H1 (cell line): ENCODE data around the gene DNAJB1. TPM values are rescaled to one million over a fixed set of nuclear protein-coding genes. Genes with fewer than 3 reads are reported as not detected.

ENCODE experiments used
- CTCF ChIA-PET: fragments of 300-600 bp; sonication (Branson Sonifier 250); formaldehyde crosslinking; loops from one replicate; lab custom pipeline; 2021; ENCODE audit not compliant: partially characterized antibody; lab: Charles Lee
- POLR2A ChIA-PET: fragments of 300-600 bp; sonication (Branson Sonifier 250); formaldehyde crosslinking; loops from one replicate; lab custom pipeline; 2021; ENCODE audit warnings: inconsistent platforms; ENCODE audit not compliant: partially characterized antibody; lab: Charles Lee
- DNase-seq, 2 experiments: peaks; one replicate each; pipeline versions ENCODE4 v3.0.0 to v3.0.0-alpha.2; 2010 to 2022; ENCODE audit warnings: low spot score in 2 of 2, low read depth in 1 of 2, mixed read lengths in 1 of 2
- FAIRE-seq: peaks from 2 replicates; lab custom pipeline; 2011; peaks lifted over from hg19 to GRCh38; lab: Jason Lieb, UNC
- H2AFZ ChIP-seq: 2 replicates; pipeline ENCODE4 v1.8.1; 2012; ENCODE audit warnings: low read length, inconsistent platforms
- H2AK5ac ChIP-seq: 2 replicates; pipeline ENCODE4 v1.6.1; 2013; ENCODE audit warnings: low read depth, low read length
- H2BK120ac ChIP-seq: replicated peaks from 2 replicates; pipeline ENCODE3; 2013; ENCODE audit warnings: low read depth, low read length, inconsistent platforms
- H2BK12ac ChIP-seq: 2 replicates; pipeline ENCODE4 v1.6.1; 2013; ENCODE audit warnings: low read depth, low read length
- H2BK15ac ChIP-seq: 2 replicates; pipeline ENCODE4 v1.6.1; 2013; ENCODE audit warnings: low read length
- H2BK20ac ChIP-seq: 2 replicates; pipeline ENCODE4 v1.6.1; 2013; ENCODE audit warnings: low read length
- H2BK5ac ChIP-seq: 2 replicates; pipeline ENCODE4 v1.6.1; 2013; ENCODE audit warnings: low read depth, low read length
- H3K14ac ChIP-seq: 2 replicates; pipeline ENCODE4 v1.6.1; 2013; ENCODE audit warnings: inconsistent platforms; ENCODE audit not compliant: insufficient read length
- H3K18ac ChIP-seq: 2 replicates; pipeline ENCODE4 v1.6.1; 2013; ENCODE audit warnings: low read length; ENCODE audit errors: extremely low read depth
- H3K23ac ChIP-seq: 2 replicates; pipeline ENCODE4 v1.6.1; 2013; ENCODE audit warnings: inconsistent platforms; ENCODE audit not compliant: insufficient read length
- H3K23me2 ChIP-seq: 2 replicates; pipeline ENCODE4 v1.6.1; 2013; ENCODE audit warnings: low read depth, low read length
- H3K27ac ChIP-seq: 2 replicates; pipeline ENCODE4 v1.6.1; 2011; ENCODE audit warnings: low read depth, low read length, inconsistent platforms
- H3K27me3 ChIP-seq, 4 experiments: replicated peaks in 1 of 4; 1 replicate in 1 of 4; 2 replicates in 3 of 4; pipeline versions ENCODE4 v1.6.1 to v1.8.1; 2011 to 2013; ENCODE audit warnings: low read length in 3 of 4, mild to moderate bottlenecking in 3 of 4, inconsistent platforms in 2 of 4, mixed read lengths in 2 of 4, moderate library complexity in 1 of 4; ENCODE audit not compliant: control insufficient read depth in 3 of 4, insufficient read depth in 3 of 4; ENCODE audit errors: extremely low read depth in 1 of 4
- H3K36me3 ChIP-seq, 4 experiments: 2 replicates each; pipeline versions ENCODE4 v1.6.1 to v1.8.1; 2011 to 2013; ENCODE audit warnings: mild to moderate bottlenecking in 4 of 4, low read length in 3 of 4, moderate library complexity in 2 of 4, control low read depth in 1 of 4, inconsistent platforms in 1 of 4; ENCODE audit not compliant: insufficient read depth in 4 of 4, control insufficient read depth in 2 of 4
- H3K4ac ChIP-seq: replicated peaks from 2 replicates; pipeline ENCODE3; 2013; ENCODE audit warnings: low read length, low read depth, mixed read lengths, inconsistent platforms; ENCODE audit not compliant: insufficient read length
- H3K4me1 ChIP-seq, 4 experiments: replicated peaks in 1 of 4; 1 replicate in 1 of 4; 2 replicates in 3 of 4; pipeline versions ENCODE4 v1.6.1 to v1.8.1; 2011 to 2013; ENCODE audit warnings: low read length in 3 of 4, inconsistent platforms in 2 of 4, mixed read lengths in 1 of 4; ENCODE audit not compliant: insufficient read depth in 4 of 4, control insufficient read depth in 3 of 4
- H3K4me2 ChIP-seq, 2 experiments: 2 replicates each; pipeline versions ENCODE4 v1.6.1 to v1.8.1; 2011 to 2013; ENCODE audit warnings: low read depth in 2 of 2, low read length in 2 of 2, control low read depth in 1 of 2, inconsistent platforms in 1 of 2, mild to moderate bottlenecking in 1 of 2; ENCODE audit not compliant: insufficient read depth in 1 of 2
- H3K4me3 ChIP-seq, 4 experiments: fragments of 200-600, 300-600 bp in 1 of 4; sonication (generic), shearing (Covaris generic), sonication (Bioruptor Twin) in 1 of 4; 2 replicates each; pipeline versions ENCODE4 v1.5.1 to v1.8.1; 2011 to 2016; ENCODE audit warnings: low read length in 4 of 4, low read depth in 3 of 4, control low read depth in 2 of 4, inconsistent platforms in 2 of 4, mild to moderate bottlenecking in 2 of 4, mixed read lengths in 1 of 4, moderate library complexity in 1 of 4; ENCODE audit not compliant: insufficient read depth in 2 of 4; ENCODE audit errors: extremely low read depth in 1 of 4
- H3K56ac ChIP-seq: replicated peaks from 2 replicates; pipeline ENCODE3; 2013; ENCODE audit warnings: low read depth, mild to moderate bottlenecking, mixed read lengths, low read length, inconsistent platforms; ENCODE audit not compliant: insufficient read length
- H3K79me1 ChIP-seq: 2 replicates; pipeline ENCODE4 v1.6.1; 2013; ENCODE audit warnings: low read depth, low read length, control low read depth
- H3K79me2 ChIP-seq, 2 experiments: 2 replicates each; pipeline versions ENCODE4 v1.6.1 to v1.8.1; 2012 to 2013; ENCODE audit warnings: low read length in 2 of 2, mild to moderate bottlenecking in 2 of 2, inconsistent platforms in 1 of 2; ENCODE audit not compliant: insufficient read depth in 2 of 2, control insufficient read depth in 1 of 2
- H3K9ac ChIP-seq, 4 experiments: replicated peaks in 1 of 4; 1 replicate in 1 of 4; 2 replicates in 3 of 4; pipeline versions ENCODE4 v1.6.1 to v1.8.1; 2011 to 2013; ENCODE audit warnings: low read depth in 3 of 4, low read length in 3 of 4, control low read depth in 2 of 4, mild to moderate bottlenecking in 2 of 4, moderate library complexity in 2 of 4, inconsistent platforms in 1 of 4; ENCODE audit errors: extremely low read depth in 1 of 4
- H3K9me3 ChIP-seq, 2 experiments: 2 replicates each; pipeline versions ENCODE4 v1.6.1 to v1.8.1; 2012 to 2013; ENCODE audit warnings: mild to moderate bottlenecking in 2 of 2, moderate library complexity in 2 of 2, control low read depth in 1 of 2, inconsistent platforms in 1 of 2, low read depth in 1 of 2, low read length in 1 of 2, mixed read lengths in 1 of 2; ENCODE audit not compliant: insufficient read depth in 2 of 2
- H4K20me1 ChIP-seq, 2 experiments: replicated peaks in 1 of 2; 2 replicates each; pipeline versions ENCODE3 to v1.8.1; 2011 to 2013; ENCODE audit warnings: inconsistent platforms in 2 of 2, low read length in 2 of 2, mild to moderate bottlenecking in 1 of 2; ENCODE audit not compliant: insufficient read depth in 2 of 2, control insufficient read depth in 1 of 2
- H4K5ac ChIP-seq: 2 replicates; pipeline ENCODE4 v1.6.1; 2013; ENCODE audit warnings: low read length, low read depth, mixed read lengths, inconsistent platforms; ENCODE audit not compliant: insufficient read length
- H4K8ac ChIP-seq: 2 replicates; pipeline ENCODE4 v1.8.0; 2013; ENCODE audit warnings: mild to moderate bottlenecking, moderate library complexity, low read length, inconsistent platforms; ENCODE audit not compliant: insufficient read depth; ENCODE audit errors: extremely low read depth
- H4K91ac ChIP-seq: replicated peaks from 2 replicates; pipeline ENCODE3; 2013; ENCODE audit warnings: low read length, mixed read lengths, inconsistent platforms; ENCODE audit not compliant: insufficient read length
- HDAC2 ChIP-seq, 2 experiments: fragments of 300-600 bp in 1 of 2; sonication (generic) in 1 of 2; IDR thresholded peaks; 2 replicates each; pipeline ENCODE4 v1.6.1; 2011 to 2012; ENCODE audit warnings: low read depth in 2 of 2, low read length in 2 of 2, mild to moderate bottlenecking in 2 of 2, moderate library complexity in 2 of 2, borderline replicate concordance in 1 of 2, inconsistent platforms in 1 of 2
- HDAC6 ChIP-seq: IDR thresholded peaks from one replicate; pipeline ENCODE4 v1.7.1; 2012; ENCODE audit warnings: low read depth, mild to moderate bottlenecking, inconsistent platforms, low read length, moderate library complexity
- PHF8 ChIP-seq: fragments of 200-600 bp; sonication (generic); conservative IDR thresholded peaks from 2 replicates; pipeline ENCODE4 v1.7.1; 2012; ENCODE audit warnings: low read depth, mild to moderate bottlenecking, inconsistent platforms, low read length, moderate library complexity
- POLR2AphosphoS5 ChIP-seq: IDR thresholded peaks from 2 replicates; pipeline ENCODE4 v1.6.1; 2011; ENCODE audit warnings: low read depth, low read length
- SIN3A ChIP-seq, 2 experiments: IDR thresholded peaks in 1 of 2; conservative IDR thresholded peaks in 1 of 2; 2 replicates each; pipeline ENCODE4 v1.6.1; 2011 to 2012; ENCODE audit warnings: low read length in 2 of 2, improper control_type of control experiment in 1 of 2, low read depth in 1 of 2, mild to moderate bottlenecking in 1 of 2
- WGBS, 2 experiments: shearing (Covaris generic) in 1 of 2; methylation state at CpG; one replicate each; pipeline versions ENCODE4 v1.1.6 to v1.1.7; 2013 to 2015; ENCODE audit warnings: low lambda C conversion rate in 2 of 2, mixed read lengths in 2 of 2, inconsistent platforms in 1 of 2, low coverage in 1 of 2, missing lambda C conversion rate in 1 of 2; ENCODE audit not compliant: insufficient replicate concordance in 2 of 2, insufficient coverage in 1 of 2, insufficient read length in 1 of 2; ENCODE audit errors: extremely low coverage in 1 of 2, missing lambda C conversion rate in 1 of 2; 5-methylcytosine and 5-hydroxymethylcytosine counted together
- long read RNA-seq, 2 experiments: library from RNA in 1 of 2; library from capped mRNA in 1 of 2; stranded (forward); transcript quantifications; one replicate each; pipeline ENCODE4 v2.0.0, GENCODE V29; 2021; ENCODE audit warnings: inconsistent platforms in 1 of 2
- polyA minus RNA-seq, 3 experiments: library from RNA; depleted of rRNA, polyadenylated mRNA; stranded (reverse); fragments of >200 nt; gene quantifications; 1 replicate in 2 of 3; 2 replicates in 1 of 3; pipeline ENCODE4 v1.2.3, GENCODE V29; 2011
- polyA plus RNA-seq, 7 experiments: library from polyadenylated mRNA; depleted of rRNA in 3 of 7; stranded (reverse) in 5 of 7; unstranded in 2 of 7; fragments of >200 nt in 5 of 7; fragments of 200-250 nt in 2 of 7; gene quantifications; 1 replicate in 5 of 7; 2 replicates in 1 of 7; 4 replicates in 1 of 7; pipeline versions ENCODE4 v1.2.1 to v1.2.3, GENCODE V29; 2011 to 2013; ENCODE audit warnings: missing spikeins in 2 of 7, mixed read lengths in 2 of 7
- total RNA-seq: library from RNA; stranded (reverse); fragmentation: NEBNext Ultra II Directional; extraction: Animal tissue kit (Norgen Biotek cat#: 25700); gene quantifications from 2 replicates; pipeline ENCODE4 v1.2.1, GENCODE V29; 2021
- TF ChIP-seq, protein P1 (sequence below): IDR thresholded peaks from 2 replicates; pipeline ENCODE4 v1.6.1; 2011; ENCODE audit warnings: low read depth, mild to moderate bottlenecking, low read length; ENCODE audit not compliant: insufficient read depth

The DNAJB1 gene
- total RNA-seq, result 62.6 and 62.9 TPM in 2 replicates
- 51.7 and 64.3 TPM in 2 replicates for polyA plus RNA-seq (2011; rRNA removed)
- polyA plus RNA-seq (2011; cell fraction: cytosol; rRNA removed), result 47.3 TPM
- 42.9 TPM for polyA plus RNA-seq (2011; cell fraction: nucleus; rRNA removed)
- polyA plus RNA-seq (2012, experiment 1 of 2), result 50.1 to 59.1 TPM (median 56.6 TPM) in 4 replicates
- 62.1 TPM for polyA plus RNA-seq (2012, experiment 2 of 2)
- 29.4 TPM for polyA plus RNA-seq (2013, experiment 1 of 2)
- 31.6 TPM for polyA plus RNA-seq (2013, experiment 2 of 2)
- polyA minus RNA-seq (2011; rRNA and poly(A)+ RNA removed), result 52.8 and 55.7 TPM in 2 replicates
- polyA minus RNA-seq (2011; cell fraction: cytosol; rRNA and poly(A)+ RNA removed), result 23.5 TPM
- polyA minus RNA-seq (2011; cell fraction: nucleus; rRNA and poly(A)+ RNA removed), result 28.5 TPM
- long read RNA-seq, experiment 1, transcript DNAJB1-201 (3 exons, 2,264 nt), result major isoform, 33 of 71 reads
- long read RNA-seq, experiment 1, partial matches to known transcripts, result 8 of 71 reads
- long read RNA-seq, experiment 1, other reads (novel, unspliced or antisense), result 26 of 71 reads
- long read RNA-seq, experiment 2, transcript DNAJB1-201 (3 exons, 2,264 nt), result major isoform, 61 of 66 reads
- long read RNA-seq, experiment 2, partial matches to known transcripts, result 4 of 66 reads
- long read RNA-seq, experiment 2, other reads (novel, unspliced or antisense), result 1 of 66 reads

DNA sequence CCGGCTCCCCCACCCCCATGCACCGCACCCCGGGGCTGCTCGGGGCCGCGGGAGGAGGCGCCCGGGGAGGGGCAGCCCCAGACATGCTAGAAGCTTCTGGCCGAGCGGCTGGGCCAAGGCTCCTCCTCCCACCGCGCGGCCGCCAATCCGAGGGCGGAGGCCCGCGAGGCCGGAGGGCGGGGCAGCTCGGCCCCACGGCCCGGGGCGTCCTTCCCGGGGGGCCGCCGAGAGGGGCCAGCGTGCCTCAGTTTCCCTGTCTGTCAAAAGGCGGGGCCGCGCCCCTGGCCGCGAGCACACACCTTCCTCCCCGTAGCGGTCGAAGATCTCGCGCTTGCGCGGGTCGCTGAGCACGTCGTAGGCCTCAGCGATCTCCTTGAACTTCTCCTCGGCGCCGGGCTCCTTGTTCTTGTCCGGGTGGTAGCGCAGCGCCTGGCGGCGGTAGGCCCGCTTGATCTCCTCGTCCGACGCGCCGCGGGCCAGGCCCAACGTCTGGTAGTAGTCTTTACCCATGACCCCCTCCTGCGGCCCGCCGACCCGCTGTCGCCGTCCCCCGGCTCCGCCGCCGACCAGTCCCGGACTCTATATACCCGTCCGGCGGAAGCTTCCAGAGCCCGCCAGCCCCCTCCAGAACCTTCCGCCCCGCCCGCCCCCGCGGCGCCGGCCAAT lies at the start of gene DNAJB1:
DNAJB1 (minus strand) TSS at position 558 of the 666 bp plus-strand sequence; CDS start at position 510, 48 bp downstream.
- POLR2A ChIA-PET, result interaction anchor here (0.6 to 3.8 kb wide), 16 partner anchors 9 to 1359 kb away, joined by 3 to 30 read pairs (median 4); partner anchors contain the start of genes GIPC1 and TECR
- 4% methylated on average over 37 of the region's 82 CpGs; no CpG with 5 or more reads in 1 of the 2 experiments for WGBS, 2 experiments
- Histone ChIP-seq H3K79me1 (peaks cover 14% of the 10 kb centered on the region), H3K9ac (peak within 1 kb of the TSS; percentile 70 to 88 (median 84)), H4K91ac (peak within 1 kb of the TSS; percentile 91), H3K4ac (peak within 1 kb of the TSS; percentile 38), H4K20me1 (peaks cover 7 to 24% of the 10 kb centered on the region in 2 experiments), H3K79me2 (peaks cover 7 to 24% of the 10 kb centered on the region in 2 experiments; a peak in 3 of 4 replicates), H2BK15ac (peak within 1 kb of the TSS; percentile 46; the same call in 1 of the 2 replicates), H3K18ac (peak within 1 kb of the TSS; percentile 93), H2AFZ (no peak within 1 kb of the TSS), H3K4me2 (peak within 1 kb of the TSS; percentile 78 to 96), H3K23ac (no peak within 1 kb of the TSS), H3K56ac (peak within 1 kb of the TSS; percentile 95), H3K23me2 (peaks cover 3% of the 10 kb centered on the region; the same call in 1 of the 2 replicates), H3K4me1 (peaks cover 0 to 8% (median 4%) of the 10 kb centered on the region in 4 experiments; a peak in 3 of 7 replicates), H2BK5ac (peak within 1 kb of the TSS; percentile 96; the same call in 1 of the 2 replicates), H4K8ac (peak within 1 kb of the TSS; percentile 59), H3K4me3 (peak within 1 kb of the TSS; percentile 76 to 95 (median 88)), H2BK120ac (peak within 1 kb of the TSS; percentile 83), H3K27me3 (no peaks in the 10 kb centered on the region), H2BK12ac (0 out of 2 replicates have a peak within 1 kb of the TSS, but pooled peaks have one; percentile 50), H3K36me3 (peaks cover 10 to 28% (median 17%) of the 10 kb centered on the region in 4 experiments), H4K5ac (peak within 1 kb of the TSS; percentile 92), H2AK5ac (no peak within 1 kb of the TSS), H3K14ac (peak within 1 kb of the TSS; percentile 82), H2BK20ac (no peak within 1 kb of the TSS), H3K27ac (peak within 1 kb of the TSS; percentile 82), H3K9me3 (no peaks in the 10 kb centered on the region)
- DNase-seq, result peak in 1 of 2 experiments; percentile 80
- CTCF ChIA-PET, result interaction anchor here (0.7 to 1.8 kb wide), 3 partner anchors 37 to 45 kb away, joined by 3 to 6 read pairs (median 3); no protein-coding TSS in a partner anchor
- FAIRE-seq, result no peak
- TF ChIP-seq PHF8 (peak; percentile 98), HDAC2 (IDR thresholded peaks at IDR 0.05; ENCODE audit: borderline replicate concordance in 1 of 2, low read depth in 2 of 2, low read length in 2 of 2) (peak in 1 of 2 experiments; percentile 89; a peak in 1 of 4 replicates), HDAC6 (no peak), SIN3A (conservative IDR thresholded peaks at IDR 0.05 in 1 of 2, IDR thresholded peaks at IDR 0.05 in 1 of 2; ENCODE audit: low read depth in 1 of 2, low read length in 2 of 2) (peak in 1 of 2 experiments; percentile 26; a peak in 2 of 4 replicates), POLR2AphosphoS5 (peak; percentile 83)
- TF ChIP-seq, protein P1, sequence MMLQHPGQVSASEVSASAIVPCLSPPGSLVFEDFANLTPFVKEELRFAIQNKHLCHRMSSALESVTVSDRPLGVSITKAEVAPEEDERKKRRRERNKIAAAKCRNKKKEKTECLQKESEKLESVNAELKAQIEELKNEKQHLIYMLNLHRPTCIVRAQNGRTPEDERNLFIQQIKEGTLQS, result no peak
